Dedifferentiated amniotic fluid mesenchymal stem cell (primary cell): ENCODE data around the gene KRTAP4-3.
"Not testable (repeated sequence)": the region's sequence is repeated elsewhere in the genome, so short reads cannot be mapped to it uniquely, and the experiment has no call there.

Source experiments
- DNase-seq: peaks from one replicate; pipeline ENCODE4 v3.0.0-alpha.2; 2016; ENCODE audit errors: extremely low spot score

The KRTAP4-3 gene

DNA sequence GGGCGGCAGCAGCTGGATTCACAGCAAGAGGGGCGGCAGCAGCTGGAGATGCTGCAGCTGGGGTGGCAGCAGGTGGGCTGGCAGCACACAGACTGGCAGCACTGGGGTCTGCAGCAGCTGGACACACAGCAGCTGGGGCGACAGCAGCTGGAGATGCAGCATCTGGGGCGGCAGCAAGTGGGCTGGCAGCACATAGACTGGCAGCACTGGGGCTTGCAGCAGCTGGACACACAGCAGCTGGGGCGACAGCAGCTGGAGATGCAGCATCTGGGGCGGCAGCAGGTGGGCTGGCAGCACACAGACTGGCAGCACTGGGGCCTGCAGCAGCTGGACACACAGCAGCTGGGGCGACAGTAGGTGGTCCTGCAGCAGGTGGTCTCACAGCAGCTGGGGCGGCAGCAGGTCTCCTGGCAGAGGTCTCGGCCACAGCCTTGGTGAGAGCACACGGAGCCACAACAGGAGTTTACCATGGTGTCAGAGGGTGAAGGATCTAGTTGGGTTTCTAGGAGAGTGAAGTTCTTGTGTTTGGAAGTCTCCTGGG, 50.1 kb downstream of the KRTAP4-3 start, which contains the start of gene KRTAP4-11:
TSS of gene KRTAP4-11 (minus strand) at position 528 of the 541 bp plus-strand sequence. CDS start at position 470, 58 bp downstream.
- not testable (repeated sequence) for DNase-seq
